Cardiac septum (tissue), 1 donor: ENCODE measurements around the gene ERN1. TPM values are rescaled to one million over a fixed set of nuclear protein-coding genes. Genes with fewer than 3 reads are reported as not detected.
A peak's percentile ranks its signal among the peaks of the same experiment; 100 is the strongest.

Experiments used
- DNase-seq: peaks from one replicate; pipeline ENCODE4 v3.0.0-alpha.2; 2020; ENCODE audit warnings: low spot score
- intact Hi-C: fragments of 100-400 bp; cut with DNase I; formaldehyde crosslinking; loops from one replicate; pipeline ENCODE4 v1.14.0; 2022
- total RNA-seq: library from RNA; stranded (reverse); fragmentation: NEBNext Ultra II Directional; extraction: Animal tissue kit (Norgen Biotek cat#: 25700); gene quantifications from one replicate; pipeline ENCODE4 v1.2.1, GENCODE V29; 2021
- donor health status: DM: no; HTN: no; CAD: no.

Gene ERN1
- total RNA-seq, 1 donor from 2014 or later, result 6.9 TPM

DNA sequence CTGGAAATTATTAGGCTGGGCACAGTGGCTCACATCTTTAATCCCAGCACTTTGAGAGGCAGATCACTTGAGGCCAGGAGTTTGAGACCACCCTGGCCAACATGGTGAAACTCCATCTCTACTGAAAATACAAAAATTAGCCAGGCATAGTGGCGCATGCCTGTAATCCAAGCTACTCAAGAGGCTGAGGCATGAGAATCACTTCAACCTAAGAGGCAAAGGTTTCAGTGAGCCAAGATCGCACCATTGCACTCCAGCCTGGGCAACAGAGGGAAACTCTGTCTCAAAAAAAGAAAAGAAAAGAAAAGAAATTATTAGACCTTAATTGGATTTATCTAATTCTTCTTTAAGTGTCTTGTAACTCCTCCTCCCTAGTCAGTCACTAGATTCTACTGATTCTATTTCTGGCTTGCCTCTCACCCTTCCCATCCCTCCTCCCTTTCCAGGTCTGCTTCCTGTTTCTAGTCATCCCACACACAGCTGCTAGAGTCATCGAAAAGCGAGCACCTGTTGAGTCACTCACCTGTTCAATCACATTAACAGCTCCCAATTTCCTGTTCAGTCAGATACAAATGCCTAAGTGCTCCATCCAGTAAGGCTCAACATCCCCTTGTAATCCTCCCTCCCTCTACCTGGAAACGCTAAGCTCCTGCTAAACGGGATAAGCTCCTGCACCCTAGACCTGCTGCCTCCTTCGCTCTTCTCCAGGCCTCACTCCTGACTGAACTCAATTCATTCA, 34.6 kb downstream of the ERN1 start:
- DNase-seq, result no peak
- intact Hi-C loops, result no loop called here

DNA sequence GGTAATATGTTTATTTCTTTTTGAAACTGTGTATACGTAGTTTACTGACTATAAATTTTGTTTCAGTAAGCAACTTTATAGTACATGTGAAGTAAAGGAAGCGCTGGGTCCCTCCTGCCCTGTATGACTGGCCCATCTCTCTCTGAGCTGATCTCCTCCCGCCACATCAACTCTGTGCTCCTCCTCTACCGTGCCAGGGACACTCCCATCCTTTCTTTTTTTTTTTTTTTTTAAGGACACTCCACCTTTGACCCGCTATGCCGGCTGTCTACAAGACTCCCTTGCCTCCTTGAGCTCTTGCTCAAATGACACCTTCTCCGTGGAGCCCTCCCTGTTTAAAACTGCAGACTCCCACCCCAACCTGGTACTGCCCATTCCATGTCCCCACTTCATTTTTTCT, 35.5 kb downstream of the ERN1 start:
- intact Hi-C loops, result no loop called here
- no peak for DNase-seq

DNA sequence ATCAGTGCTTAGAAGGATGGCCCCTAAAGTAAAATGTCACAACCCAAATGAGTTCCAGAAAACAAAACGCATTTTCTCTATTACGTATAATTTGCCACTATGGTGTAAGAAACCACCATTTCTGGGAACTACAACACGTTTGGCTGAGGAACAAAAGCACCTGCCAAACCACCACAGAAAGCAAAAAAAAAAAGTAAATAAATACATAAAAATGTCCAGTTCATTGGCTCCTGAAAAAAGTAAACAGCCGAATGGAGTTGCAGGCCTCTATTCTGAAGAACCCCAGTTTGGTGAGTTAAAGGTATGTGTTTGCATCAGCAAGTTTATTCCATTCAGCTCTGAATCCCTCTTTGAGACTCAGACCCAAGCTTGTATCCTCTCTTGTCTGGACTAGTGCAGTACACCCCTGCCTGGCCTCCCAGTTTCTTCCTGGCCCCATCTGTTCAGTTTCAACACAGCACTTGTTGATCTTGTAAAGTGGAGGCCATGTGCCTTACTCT, 36.9 kb downstream of the ERN1 start:
- intact Hi-C loops, result no loop called here
- DNase-seq, result no peak

DNA sequence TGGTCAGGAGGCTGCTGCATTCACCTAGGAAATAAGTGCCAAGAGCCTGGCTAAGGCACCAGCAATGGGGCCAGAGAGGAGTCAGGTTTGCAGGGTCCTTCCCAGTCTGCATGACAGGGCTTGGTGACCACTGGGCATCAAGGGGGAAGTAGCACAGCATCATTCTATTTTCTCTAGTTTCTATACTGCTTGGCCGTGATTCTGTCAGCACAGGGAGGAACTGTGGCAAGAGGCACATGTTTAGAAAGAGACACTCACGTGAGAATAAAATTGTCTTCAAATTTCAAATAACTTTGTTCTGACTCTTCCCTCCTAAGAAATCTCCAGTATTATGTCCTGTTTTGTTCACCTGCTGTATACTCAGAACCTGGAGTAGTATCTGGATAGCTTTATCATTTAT, 37.8 kb downstream of the ERN1 start:
- no peak for DNase-seq
- intact Hi-C loops, result no loop called here

DNA sequence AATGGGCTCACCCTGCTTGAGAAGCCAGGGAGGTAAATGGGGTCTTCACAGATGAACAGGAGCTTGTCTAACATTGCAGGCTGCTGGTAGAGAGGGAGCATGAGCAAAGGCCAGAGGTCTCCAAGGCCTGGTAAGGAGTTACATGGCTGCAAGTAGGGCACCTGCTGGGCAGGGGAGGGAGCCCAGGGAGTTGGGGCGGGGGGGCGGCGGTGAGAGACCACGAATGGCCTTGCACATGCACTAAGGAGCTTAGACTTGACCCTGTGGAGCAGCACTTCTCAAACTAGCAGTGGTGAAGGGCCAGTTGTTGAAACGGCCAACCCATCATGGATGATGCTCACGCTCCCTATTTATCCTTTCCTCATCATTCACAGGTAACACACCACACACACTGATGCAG, 38.4 kb downstream of the ERN1 start:
- intact Hi-C loops, result no loop called here

DNA sequence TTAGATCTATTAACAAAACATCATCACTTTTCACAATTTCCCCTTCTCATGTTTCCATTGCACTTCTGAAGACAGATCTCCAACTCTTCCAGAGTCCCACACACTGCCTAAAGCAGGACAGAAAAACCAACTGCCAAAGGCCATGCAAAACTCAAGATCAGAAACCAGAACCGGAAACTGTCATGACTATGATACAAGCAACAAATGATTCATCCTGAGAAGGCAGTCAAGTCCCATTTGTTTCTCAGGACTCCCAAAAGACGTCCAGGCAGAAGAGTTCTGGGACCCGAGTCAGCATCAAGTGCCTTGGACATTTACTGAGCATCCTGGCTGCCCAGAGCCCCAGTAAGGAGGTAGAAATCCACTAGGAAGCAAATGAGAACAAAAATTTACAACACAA, 38.8 kb downstream of the ERN1 start:
- DNase-seq, result no peak
- intact Hi-C loops, result no loop called here

More for the DNA sequence above, 38.4 kb downstream of the ERN1 start:
- DNase-seq, result no peak

DNA sequence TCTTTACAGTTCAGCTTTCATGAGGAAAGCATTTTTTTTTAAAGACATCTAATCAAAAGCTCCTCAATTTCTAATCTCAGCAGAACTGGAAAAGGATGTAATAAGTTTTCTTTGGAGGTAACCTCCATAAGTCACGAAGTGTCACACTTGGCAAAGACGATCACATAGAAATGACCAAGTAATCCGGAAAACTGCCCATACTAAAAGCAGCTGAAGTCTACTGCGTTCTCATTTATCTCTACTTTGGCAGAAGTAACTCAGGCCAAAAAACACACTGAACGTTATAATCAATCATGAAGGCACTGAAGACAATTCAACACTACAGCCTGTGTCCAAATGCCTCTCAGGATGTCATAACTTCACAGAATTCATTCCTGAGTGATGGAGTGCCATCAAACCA, 39.8 kb downstream of the ERN1 start:
- DNase-seq, result no peak
- intact Hi-C loops, result no loop called here

DNA sequence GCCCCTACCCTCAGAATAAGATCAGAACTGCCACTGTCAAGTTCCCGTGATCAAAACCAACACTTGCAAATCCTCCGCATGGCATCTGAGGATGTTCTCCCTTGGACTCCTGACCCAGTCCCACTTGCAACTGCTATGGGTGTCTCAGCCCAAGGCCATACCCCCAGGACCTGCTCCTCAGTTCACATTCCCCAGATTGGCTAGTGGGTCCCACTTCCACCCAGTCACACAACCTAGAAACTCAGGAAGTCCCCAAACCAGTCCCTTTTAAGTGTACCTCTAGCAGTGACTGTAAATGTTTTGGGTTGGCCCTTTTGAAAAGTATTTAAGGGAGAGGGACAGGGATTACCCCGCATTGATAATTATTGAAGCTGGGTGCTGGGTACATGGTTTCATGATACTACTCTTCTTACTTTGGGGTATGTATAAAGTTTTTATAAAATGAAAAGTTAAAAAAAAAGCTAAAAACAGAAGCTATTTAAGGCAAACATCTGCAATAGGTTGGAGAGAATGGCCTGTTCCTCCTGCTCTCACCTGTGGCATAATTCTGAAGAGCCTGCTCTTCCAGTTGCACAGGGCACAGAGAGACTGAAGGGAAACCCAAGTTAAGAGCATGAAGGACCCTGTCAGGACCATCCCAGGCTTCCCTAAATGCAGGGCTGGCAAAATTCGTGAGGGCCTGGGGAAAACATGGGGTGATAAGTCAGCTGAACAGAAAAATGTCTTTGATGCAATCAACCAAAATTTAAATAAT, 42.5 kb downstream of the ERN1 start:
- no peak for DNase-seq
- intact Hi-C loops, result no loop called here

DNA sequence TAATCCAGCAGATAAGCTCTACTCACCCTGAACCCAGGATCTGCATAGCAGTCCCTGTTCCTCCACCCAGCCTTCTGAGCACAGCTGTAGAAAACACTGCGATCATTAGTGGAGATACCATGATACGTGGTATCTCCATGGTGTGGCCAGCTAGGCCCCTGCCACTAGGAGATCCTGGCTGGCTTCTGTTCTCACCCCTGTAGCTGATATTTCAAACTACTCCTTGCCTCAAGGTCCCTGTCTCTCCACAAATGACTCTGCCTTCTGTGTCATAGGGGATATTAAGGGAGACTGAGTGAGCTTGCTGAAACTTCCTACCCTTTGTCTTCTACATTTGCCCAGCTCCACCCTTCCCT, 44.3 kb downstream of the ERN1 start:
- intact Hi-C loops, result no loop called here
- no peak for DNase-seq

DNA sequence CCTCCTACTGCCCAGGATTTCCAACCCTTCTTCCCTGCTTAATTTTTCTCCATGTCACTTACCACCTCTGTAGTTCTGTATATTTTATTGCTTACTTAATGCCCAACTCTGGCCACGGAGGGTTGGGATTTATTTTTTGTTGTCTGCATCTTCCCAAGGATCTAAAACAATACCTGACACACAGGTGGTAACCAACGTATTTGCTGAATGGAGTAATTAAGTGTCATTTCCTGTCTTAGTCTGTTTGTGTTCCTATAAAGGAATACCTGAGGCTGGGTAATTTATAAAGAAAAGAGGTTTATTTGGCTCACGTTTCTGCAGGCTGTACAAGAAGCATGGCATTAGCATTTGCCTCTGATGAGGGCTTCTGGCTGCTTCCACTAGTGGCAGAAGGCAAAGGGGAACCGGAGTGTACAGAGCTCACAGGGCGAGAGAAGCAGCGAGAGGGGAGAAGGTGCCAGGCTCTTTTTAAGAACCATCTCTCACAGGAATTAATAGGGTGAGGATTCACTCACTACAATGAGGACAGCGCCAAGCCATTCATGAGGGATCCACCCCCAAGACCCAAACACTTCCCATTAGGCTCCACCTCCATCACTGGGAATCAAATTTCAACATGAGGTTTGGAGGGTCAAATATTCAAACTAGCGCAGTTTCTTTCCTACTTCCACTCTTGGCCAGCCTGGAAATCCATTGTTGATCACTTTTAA, 44.8 kb downstream of the ERN1 start:
- DNase-seq, result no peak
- intact Hi-C loops, result no loop called here

DNA sequence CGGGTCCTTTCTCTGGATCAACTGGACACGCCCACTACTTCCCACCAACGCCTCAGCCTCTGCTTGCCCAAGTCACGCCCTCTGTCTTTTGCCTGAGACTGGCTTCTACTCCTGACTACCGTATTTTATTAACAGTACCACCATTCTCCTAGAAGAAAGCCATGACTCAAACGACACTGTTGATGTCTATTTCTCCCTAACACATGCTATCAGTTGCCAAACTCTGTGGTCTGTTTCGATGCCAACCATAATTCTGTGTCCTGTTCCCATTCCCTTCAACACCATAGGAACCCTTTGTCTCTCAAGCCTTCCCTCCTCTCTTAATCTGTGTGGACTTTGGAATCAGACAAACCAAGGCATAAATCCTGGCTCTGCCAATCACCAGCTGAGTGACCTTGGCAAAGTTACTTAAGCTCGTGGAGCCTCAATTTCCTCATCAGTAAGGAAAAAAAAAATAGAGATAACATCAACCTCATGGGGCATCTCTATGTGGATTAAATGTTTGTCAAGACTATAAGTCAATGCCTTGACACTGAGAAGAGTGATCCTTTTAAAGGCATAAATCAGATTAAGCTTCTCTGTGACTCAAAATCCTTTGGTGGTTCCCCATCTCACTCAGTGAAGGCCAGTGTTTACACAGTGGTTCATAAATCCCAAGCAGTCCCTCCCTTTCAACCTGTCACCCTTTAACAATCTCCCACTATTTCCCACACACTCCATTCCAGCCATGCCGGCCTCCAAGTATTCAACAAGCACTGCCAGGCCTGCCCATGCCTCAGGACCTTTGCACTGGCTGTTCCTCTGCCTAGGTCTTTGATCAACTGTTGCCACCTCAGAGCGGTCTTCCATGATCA, 45.6 kb downstream of the ERN1 start:
- no peak for DNase-seq
- intact Hi-C loops, result no loop called here

DNA sequence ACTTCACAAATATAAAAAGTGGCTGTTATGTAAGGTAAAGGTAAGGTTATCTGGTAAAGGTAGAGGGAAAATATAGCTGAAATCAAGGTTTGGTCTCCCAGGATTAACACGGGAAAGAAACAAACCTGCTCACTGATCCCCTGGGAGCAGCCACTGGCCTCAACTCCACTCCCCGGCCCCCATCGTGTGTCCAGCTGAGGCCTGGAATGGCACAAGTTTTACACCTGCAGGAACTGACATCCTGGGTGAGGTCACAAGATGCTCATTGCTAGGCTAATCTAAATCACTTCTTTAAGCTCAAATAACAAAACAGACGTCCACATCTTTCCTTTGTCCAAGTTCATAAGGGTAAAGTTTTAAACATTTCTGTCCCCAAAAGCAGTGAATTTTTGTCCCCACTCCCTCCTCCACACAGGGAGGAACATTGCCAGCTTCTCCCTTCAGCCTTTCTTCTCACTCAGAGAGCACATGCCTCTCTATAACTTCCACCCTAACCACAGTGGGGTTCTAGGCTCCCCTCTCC, 46.3 kb downstream of the ERN1 start:
- DNase-seq, result no peak

DNA sequence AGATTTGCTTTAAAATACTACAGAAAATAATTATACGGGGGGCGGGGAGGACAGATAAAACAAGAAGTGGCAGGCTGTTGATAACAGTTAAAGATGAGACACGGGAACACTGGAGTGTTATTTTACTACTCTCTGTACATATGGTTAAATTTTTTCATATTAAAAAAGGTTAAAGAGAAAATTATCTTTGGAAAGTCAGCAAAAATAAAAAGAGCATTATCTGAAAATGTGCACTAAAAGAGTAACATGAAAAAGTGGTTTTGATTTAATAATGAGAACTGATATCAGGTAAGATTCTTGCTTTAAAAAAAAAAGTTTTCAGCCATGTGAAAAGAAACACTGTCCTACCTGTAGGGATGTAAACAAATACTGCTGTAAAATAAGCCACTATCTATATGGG, 46.9 kb downstream of the ERN1 start:
- intact Hi-C loops, result no loop called here
- no peak for DNase-seq

More for the DNA sequence above, 46.3 kb downstream of the ERN1 start:
- intact Hi-C loops, result no loop called here

DNA sequence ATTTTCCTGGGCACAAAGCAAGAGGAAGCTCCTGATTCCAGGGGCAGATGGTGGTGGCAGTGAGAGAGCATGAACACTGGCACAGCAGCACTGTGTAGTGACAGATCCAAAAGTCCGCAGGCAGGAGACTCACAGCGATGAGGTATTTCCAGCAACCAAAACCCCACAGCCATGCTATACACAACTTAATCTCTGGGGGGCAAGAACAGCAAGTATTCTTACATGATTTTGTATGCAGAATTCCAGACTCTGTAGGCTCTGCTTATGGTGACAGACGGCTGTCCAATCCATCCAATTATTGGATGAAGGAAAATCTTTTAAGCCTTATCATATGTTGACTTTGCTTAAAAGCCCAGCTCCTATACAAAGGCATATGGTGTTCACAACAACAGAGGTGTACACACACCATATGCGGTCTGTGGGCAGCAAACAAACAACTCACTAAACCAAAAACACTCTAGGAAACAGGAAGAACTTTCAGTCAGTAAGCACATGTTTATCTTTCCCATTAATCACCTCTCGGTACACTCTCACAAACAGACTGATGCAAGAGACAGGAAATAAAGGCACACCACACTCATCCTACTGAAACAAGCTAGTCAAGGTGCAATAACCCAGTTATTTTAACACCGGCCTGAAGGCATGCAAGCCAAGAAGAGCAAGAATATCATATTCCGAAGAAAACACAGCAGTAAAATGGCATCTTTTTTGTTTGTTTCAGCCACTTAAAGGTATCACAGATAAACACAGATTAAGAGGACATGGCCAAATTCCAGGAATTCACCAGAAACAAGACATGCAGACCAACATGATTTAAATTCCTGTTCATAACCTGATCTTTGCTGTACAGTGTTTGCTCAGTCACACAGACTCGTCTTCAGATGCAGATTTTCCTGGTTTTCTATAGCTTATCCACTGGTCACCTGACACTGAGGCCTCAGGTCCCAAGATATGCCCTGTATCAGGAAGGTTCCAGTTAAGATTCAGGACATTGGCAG, 47.8 kb downstream of the ERN1 start:
- DNase-seq, result no peak
- intact Hi-C loops, result no loop called here

DNA sequence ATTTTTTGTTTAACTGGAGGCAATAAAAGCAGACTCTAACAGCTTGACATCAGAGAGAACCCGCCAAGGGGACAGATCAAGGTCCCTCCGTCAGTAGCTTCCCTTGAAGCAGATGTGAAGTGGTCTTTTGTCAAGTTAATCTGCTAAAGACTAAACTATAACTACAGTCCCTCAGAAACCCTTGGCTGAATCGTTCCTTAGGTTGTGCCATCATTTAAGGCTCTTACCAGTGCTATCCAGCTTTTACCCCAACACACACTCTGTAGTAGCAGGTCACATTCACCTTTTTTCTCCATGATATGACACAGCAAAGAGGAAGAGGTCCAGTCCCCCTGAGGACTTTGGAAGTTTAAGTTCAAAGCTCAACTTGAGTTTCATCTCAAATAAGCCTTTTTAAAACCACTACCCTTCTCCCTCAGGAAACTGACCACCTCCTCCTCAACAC, 49.7 kb downstream of the ERN1 start:
- intact Hi-C loops, result no loop called here
- no peak for DNase-seq

DNA sequence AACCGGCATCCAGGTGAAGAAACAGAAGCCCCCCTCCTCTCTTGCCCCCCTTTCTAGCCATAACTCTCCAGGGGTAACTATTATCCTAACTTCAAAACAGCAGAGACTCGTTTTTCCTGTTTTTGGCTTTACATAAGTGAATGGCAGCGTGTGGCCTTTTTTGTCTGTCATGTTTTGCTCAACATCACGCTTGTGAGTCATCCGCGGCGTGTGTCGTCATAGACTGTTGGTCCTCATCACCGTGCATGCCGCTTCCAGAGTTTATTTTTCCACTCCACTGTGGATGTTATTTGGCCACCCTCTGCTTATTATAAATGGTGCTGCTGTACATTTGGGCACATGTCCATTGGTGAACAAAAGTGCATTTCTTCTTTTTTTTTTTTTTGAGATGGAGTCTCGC, 52.6 kb downstream of the ERN1 start:
- DNase-seq, result peak; percentile 90
- intact Hi-C loops, result no loop called here

DNA sequence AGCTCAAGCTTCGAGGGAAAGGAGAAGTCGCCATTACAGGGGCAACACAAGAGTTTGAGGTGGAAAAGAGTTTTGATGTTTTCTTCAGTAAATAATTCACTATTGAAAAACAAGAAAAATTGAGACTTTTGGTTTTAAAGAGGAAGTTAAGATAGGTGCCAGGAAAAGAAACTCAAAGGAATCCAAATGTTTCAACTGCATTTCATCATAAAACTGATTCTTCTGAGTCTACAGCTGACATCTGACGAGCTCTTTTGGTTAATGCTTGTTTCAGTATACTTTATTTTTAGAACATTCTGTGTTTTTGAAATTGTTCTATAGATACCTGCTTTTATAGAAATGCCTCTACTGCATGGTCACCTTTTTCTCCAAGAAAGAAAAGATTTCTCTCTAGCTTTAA, 54.0 kb downstream of the ERN1 start:
- DNase-seq, result no peak
- intact Hi-C loops, result no loop called here

DNA sequence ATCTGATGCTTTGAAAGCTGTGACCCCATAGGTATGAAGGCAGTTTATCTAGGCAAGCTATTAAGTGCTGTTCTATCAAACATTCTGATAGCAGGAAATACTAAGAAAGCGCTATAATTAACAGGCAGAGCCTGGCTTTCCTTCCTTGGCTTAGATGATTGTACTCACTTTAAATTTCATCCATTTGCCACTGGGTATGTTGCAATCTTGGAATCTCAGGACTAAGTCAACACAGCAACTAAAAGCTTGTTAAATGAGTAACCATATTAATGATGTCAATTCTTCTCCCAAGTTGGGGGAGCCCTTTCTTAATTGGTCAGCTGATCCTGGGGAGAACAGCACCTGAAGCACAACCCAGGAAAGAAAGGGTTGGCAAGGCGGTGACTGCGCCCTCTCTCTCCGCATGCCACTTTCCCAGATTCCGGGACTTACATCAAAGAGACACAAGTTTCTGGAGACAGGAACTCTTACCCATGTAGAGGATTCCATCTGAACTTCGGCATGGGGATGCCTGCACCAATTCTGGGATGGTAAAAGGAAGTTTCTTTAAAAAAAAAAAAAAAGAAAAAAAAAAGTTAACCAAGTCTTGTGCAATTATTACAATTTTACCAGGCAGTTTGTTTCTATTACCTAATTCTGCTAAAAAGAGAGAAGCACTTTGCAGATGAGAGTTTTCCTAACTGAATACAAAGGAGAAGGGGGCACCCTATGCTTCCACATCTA, 55.1 kb downstream of the ERN1 start:
- no peak for DNase-seq
- intact Hi-C loops, result no loop called here
